Measurements from ENCODE around the gene SMIM28.
"Not testable (repeated sequence)": the region's sequence is repeated elsewhere in the genome, so short reads cannot be mapped to it uniquely, and the experiment has no call there.

Gene SMIM28

DNA sequence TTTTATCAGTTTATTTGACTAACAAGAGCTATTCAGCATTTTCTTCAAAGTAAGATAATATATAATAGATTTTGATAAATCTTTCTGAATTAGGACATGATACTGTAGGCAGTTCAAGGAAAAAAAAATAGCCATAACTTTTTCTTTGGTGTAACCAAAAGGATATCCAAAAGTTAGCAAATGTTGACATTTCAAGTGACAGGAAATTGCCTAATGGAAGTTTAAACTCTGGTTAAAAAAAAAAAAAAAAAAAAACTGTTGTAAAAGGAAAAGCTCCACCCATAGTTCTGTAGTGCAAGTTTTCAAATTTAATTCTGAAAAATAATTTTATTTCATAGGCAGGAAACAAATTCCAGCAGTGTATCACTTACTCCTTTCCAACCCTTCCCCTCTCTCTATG lies 45.2 kb downstream of the SMIM28 start:
- TF ChIP-seq, protein P1, sequence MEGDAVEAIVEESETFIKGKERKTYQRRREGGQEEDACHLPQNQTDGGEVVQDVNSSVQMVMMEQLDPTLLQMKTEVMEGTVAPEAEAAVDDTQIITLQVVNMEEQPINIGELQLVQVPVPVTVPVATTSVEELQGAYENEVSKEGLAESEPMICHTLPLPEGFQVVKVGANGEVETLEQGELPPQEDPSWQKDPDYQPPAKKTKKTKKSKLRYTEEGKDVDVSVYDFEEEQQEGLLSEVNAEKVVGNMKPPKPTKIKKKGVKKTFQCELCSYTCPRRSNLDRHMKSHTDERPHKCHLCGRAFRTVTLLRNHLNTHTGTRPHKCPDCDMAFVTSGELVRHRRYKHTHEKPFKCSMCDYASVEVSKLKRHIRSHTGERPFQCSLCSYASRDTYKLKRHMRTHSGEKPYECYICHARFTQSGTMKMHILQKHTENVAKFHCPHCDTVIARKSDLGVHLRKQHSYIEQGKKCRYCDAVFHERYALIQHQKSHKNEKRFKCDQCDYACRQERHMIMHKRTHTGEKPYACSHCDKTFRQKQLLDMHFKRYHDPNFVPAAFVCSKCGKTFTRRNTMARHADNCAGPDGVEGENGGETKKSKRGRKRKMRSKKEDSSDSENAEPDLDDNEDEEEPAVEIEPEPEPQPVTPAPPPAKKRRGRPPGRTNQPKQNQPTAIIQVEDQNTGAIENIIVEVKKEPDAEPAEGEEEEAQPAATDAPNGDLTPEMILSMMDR (IDR thresholded peaks at IDR 0.05; ENCODE audit: low read depth, low read length) = no peak
- no peak for DNase-seq (ENCODE audit: extremely low read depth, low read depth)

- DNase-seq (ENCODE audit: extremely low read depth, low read depth) = no peak
- TF ChIP-seq, protein P1 (IDR thresholded peaks at IDR 0.05; ENCODE audit: low read depth, low read length) = no peak
Observed at GRCh38 chr6:138424004-138424904, 46.5 kb downstream of the SMIM28 start.

- DNase-seq (ENCODE audit: extremely low read depth, low read depth) = not testable (repeated sequence)
Observed at GRCh38 chr6:138425256-138425655, 47.6 kb downstream of the SMIM28 start.

DNA sequence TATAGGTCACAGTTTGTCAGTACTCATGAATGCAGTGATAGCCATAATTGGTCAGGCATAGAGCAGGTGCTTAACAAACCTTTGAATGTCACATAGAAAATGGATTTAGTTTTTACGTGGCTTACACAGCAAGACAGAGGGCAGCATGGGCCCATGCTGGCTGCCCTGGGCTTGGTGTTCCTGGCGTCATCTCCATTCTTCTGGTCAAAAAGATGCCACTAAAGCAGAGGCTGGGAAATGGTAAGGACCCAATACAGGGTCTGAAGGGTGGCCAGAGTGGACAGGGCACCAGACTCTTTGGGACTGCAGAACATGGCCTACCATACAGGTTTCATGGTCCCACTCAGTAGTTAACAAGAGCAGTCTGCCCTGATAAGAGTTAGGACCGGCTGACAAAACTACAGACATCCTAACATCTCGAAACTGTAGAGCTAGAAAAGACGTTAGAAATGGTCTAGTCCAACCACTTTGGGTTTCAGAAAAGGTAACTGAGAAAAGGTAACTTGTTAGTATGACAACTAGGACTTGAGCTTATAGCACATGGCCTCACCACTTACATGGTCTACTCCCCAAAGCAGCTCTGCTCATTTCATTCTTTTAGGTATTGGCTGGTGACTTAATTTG lies 48.9 kb downstream of the SMIM28 start:
- no peak for DNase-seq (ENCODE audit: extremely low read depth, low read depth)
- TF ChIP-seq, protein P1 (IDR thresholded peaks at IDR 0.05; ENCODE audit: low read depth, low read length) = no peak

DNA sequence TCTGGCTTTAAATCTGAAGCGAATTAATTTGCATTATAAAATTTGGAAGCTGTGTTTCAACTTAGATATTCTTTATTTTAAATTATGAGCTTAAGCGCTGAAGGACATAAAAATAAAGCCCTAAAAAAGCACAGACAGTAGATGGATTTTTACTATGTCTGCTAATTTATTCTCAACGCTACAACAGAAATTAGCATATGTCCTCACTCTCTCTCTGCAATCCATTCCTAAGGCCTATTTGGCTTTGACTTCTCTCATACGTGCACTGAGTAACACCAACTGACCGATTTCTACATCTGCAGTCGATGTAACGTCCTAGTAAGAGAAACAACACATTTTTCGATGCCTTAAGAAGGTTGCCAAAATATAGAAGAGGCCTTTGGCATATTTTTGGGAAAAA lies 50.0 kb downstream of the SMIM28 start:
- DNase-seq (ENCODE audit: extremely low read depth, low read depth) = no peak
- TF ChIP-seq, protein P1 (IDR thresholded peaks at IDR 0.05; ENCODE audit: low read depth, low read length) = no peak

DNA sequence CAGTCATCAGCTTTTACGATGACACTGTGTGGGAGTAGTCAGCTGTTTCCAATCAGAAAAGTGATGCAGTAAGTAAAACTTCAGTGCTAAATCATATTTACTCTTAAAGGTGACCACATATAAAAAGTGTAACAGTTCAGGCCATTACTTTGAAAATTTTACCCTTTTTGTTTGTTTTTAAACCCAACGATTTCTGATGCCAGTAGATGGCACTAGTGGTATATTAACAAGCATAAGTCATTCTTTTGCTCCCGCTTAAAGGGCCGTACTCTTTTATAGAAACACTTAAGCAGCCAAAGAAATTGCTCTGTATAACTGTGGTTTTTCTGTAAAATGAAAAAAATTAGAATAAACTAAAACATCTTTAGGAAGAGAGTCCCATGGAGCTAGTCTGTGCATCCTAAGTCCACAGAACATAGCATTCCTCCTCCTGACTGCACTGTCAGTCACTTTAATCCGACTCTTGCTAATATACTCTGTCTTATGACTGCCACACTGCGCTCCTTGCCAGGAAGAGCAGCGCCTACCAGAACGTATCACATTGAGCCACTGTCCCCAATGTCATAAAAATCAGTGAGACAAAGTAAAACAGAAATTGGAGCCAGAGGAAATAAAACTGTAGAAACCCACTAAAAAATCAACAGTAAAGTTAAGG lies 51.4 kb downstream of the SMIM28 start:
- TF ChIP-seq, protein P1 (IDR thresholded peaks at IDR 0.05; ENCODE audit: low read depth, low read length) = peak; percentile 61
- no peak for DNase-seq (ENCODE audit: extremely low read depth, low read depth)

GRCh38 chr6:138429761-138430160 lies 52.1 kb downstream of the SMIM28 start:
- DNase-seq (ENCODE audit: extremely low read depth, low read depth) = no peak
- TF ChIP-seq, protein P1 (IDR thresholded peaks at IDR 0.05; ENCODE audit: low read depth, low read length) = no peak

All from AG09319 (cell line).